Ascending aorta (tissue), 2 donors: ENCODE results near the gene CTXN1. TPM values are rescaled to one million over a fixed set of nuclear protein-coding genes. Genes with fewer than 3 reads are reported as not detected.
"Not testable (repeated sequence)": the region's sequence is repeated elsewhere in the genome, so short reads cannot be mapped to it uniquely, and the experiment has no call there.

Experiments used
- DNase-seq, 2 donors: peaks; one replicate each; pipeline ENCODE4 v3.0.0-alpha.2; 2019; ENCODE audit warnings: low spot score in 2 of 2
- H3K27ac ChIP-seq, 2 donors: fragments of 200-600 bp; sonication (generic); one replicate each; pipeline ENCODE4 v1.5.1; 2016 to 2017; ENCODE audit warnings: mild to moderate bottlenecking in 1 of 2
- H3K27me3 ChIP-seq: fragments of 200-600 bp; sonication (generic); one replicate; pipeline ENCODE4 v1.5.1; 2017
- H3K36me3 ChIP-seq, 2 donors: fragments of 200-600 bp; sonication (generic); one replicate each; pipeline ENCODE4 v1.5.1; 2016
- H3K4me1 ChIP-seq, 2 donors: fragments of 200-600 bp; sonication (generic); one replicate each; pipeline ENCODE4 v1.5.1; 2016 to 2017; ENCODE audit warnings: mild to moderate bottlenecking in 1 of 2
- H3K4me3 ChIP-seq, 2 donors: fragments of 200-600 bp; sonication (generic); one replicate each; pipeline ENCODE4 v1.5.1; 2016 to 2017; ENCODE audit warnings: mild to moderate bottlenecking in 1 of 2
- H3K9me3 ChIP-seq, 2 donors: fragments of 200-600 bp; sonication (generic); one replicate each; pipeline ENCODE4 v1.5.1; 2016
- intact Hi-C: fragments of 100-400 bp; cut with DNase I; formaldehyde crosslinking; loops from one replicate; pipeline ENCODE4 v1.15.1; 2023
- total RNA-seq: library from RNA; depleted of rRNA; stranded (reverse); fragments of >200 nt; gene quantifications from one replicate; pipeline ENCODE4 v1.1.0, GENCODE V29; 2016
- TF ChIP-seq, protein P1 (sequence below), 3 experiments: fragments of 200-600 bp in 2 of 3; fragments of 450-650 bp in 1 of 3; sonication (generic) in 2 of 3; IDR thresholded peaks; one replicate each; pipeline ENCODE4 v1.5.1; 2016 to 2019; ENCODE audit warnings: antibody characterized with exemption in 3 of 3, mild to moderate bottlenecking in 1 of 3, moderate library complexity in 1 of 3

The CTXN1 gene
- total RNA-seq, 1 donor from 2014 or later: not detected

DNA sequence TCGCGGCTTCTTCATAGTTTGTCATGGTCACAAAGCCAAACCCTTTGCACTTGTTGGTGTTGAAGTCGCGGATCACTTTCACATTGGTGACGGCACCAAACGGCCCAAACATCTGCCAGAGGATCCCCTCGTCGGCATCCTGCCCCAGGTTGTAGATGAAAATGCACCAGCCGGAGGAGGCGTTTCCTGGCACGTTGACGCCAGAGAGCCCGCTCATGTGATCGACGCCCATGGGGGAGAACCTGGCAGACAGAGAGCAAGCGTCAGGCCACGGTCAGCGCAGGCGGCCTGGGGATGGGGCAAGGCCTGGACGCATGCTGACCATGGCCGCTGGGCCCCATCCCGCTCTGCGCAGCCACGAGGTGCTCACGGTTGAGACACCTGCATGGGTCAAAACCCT, 37.6 kb upstream of the CTXN1 start:
- H3K4me1 ChIP-seq: no peaks in the 10 kb centered on the region
- peaks cover 48 to 81% of the 10 kb centered on the region in 2 donors for H3K36me3 ChIP-seq
- TF ChIP-seq, protein P1, sequence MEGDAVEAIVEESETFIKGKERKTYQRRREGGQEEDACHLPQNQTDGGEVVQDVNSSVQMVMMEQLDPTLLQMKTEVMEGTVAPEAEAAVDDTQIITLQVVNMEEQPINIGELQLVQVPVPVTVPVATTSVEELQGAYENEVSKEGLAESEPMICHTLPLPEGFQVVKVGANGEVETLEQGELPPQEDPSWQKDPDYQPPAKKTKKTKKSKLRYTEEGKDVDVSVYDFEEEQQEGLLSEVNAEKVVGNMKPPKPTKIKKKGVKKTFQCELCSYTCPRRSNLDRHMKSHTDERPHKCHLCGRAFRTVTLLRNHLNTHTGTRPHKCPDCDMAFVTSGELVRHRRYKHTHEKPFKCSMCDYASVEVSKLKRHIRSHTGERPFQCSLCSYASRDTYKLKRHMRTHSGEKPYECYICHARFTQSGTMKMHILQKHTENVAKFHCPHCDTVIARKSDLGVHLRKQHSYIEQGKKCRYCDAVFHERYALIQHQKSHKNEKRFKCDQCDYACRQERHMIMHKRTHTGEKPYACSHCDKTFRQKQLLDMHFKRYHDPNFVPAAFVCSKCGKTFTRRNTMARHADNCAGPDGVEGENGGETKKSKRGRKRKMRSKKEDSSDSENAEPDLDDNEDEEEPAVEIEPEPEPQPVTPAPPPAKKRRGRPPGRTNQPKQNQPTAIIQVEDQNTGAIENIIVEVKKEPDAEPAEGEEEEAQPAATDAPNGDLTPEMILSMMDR (IDR thresholded peaks at IDR 0.05): no peak
- H3K27ac ChIP-seq: no peak overlapping the region
- H3K9me3 ChIP-seq: no peaks in the 10 kb centered on the region
- DNase-seq: no peak
- intact Hi-C loops: no loop called here
- H3K4me3 ChIP-seq: no peak overlapping the region
- H3K27me3 ChIP-seq: no peaks in the 10 kb centered on the region

DNA sequence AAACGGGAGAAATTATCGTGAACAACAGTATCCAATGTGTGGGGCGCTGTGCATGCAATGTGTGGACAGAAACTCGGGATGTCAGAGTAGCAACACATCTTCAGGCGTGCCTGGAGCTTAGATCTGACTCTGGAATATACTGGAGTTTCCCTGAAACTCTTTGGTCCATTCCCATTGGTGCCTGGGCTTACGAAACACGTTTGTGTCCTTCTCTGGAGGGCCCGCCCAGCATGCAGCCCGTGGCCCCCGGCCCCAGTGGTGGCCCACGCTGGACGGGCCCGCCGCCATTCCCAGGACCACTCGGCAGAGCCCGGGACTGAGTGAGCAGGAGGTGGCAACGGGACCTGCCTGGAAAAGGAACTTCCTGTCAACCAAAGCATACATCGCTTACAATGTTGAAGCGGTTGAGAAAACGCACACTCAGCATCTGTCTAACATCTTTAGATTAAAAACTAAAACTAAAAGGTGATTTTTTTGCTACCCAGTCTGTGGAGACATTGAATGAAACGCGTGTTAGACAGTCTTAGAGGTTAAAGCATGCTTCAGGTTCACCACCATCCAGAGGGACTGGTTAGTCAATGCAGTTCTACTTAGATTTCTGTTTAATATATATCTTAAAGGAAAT, 36.8 kb upstream of the CTXN1 start:
- peaks cover 47 to 73% of the 10 kb centered on the region in 2 donors for H3K36me3 ChIP-seq

DNA sequence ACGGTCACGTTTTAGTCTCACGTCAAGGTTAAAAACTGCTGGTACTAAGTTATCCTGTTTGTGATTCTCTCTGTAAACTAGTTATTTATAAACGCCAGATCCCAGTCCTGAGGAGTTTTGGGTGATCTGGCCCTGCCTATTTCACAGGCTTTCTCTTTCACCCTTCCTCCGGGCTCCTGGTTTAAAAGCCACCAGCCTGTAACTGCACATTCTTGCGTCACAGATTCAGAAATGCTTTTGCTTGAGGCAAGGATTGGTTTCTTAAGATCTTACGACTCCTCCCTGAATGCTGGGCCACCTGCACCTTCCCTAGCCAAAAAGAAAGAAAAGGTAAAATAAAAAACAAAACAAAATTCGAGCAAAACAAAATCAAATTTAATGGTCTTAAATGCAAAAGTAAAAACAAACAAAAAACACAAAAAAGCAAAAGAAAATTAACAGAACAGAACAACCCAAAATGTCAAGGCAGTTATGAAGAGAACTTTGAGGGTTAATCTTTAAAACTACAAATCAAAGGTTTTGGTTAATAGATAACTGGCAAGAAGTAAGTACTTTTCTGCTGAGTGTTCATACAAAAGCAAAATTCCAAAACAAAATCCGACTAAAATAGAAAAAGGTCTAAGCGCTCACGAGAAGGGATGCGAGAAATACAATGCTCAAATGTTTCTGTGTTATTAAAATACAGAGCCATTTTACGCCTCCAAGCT, 36.1 kb upstream of the CTXN1 start:
- H3K4me3 ChIP-seq: no peak overlapping the region
- no peak for DNase-seq
- no peak overlapping the region for H3K27ac ChIP-seq
- no peaks in the 10 kb centered on the region for H3K4me1 ChIP-seq
- TF ChIP-seq, protein P1 (IDR thresholded peaks at IDR 0.05): no peak
- peaks cover 40 to 66% of the 10 kb centered on the region in 2 donors for H3K36me3 ChIP-seq
- no peaks in the 10 kb centered on the region for H3K27me3 ChIP-seq
- H3K9me3 ChIP-seq: no peaks in the 10 kb centered on the region
- intact Hi-C loops: no loop called here

More for the DNA sequence above, 36.8 kb upstream of the CTXN1 start:
- Histone ChIP-seq H3K27me3 (no peaks in the 10 kb centered on the region), H3K4me3 (no peak overlapping the region), H3K9me3 (no peaks in the 10 kb centered on the region), H3K4me1 (no peaks in the 10 kb centered on the region), H3K27ac (no peak overlapping the region)
- DNase-seq: no peak
- TF ChIP-seq, protein P1 (IDR thresholded peaks at IDR 0.05): no peak
- intact Hi-C loops: no loop called here

DNA sequence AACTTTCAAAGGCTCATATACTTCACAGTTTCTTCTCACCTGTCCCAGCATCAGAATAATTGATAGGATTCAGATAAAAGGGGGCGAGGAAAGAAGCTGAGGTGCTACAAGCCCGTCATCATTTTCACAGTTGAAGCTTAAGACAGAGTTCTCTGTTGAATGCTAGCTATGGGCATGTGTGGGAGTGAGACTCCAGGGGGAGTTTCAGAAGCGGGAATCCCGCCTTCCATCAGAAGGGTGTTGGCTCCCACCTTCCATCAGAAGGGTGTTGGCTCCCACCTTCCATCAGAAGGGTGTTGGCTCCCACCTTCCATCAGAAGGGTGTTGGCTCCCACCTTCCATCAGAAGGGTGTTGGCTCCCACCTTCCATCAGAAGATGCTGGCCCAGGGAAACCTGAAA, 35.1 kb upstream of the CTXN1 start:
- H3K27me3 ChIP-seq, DNase-seq, H3K9me3 ChIP-seq, H3K4me1 ChIP-seq, H3K4me3 ChIP-seq, intact Hi-C loops, H3K27ac ChIP-seq: not testable (repeated sequence)
- peaks cover 36 to 57% of the 10 kb centered on the region in 2 donors for H3K36me3 ChIP-seq

DNA sequence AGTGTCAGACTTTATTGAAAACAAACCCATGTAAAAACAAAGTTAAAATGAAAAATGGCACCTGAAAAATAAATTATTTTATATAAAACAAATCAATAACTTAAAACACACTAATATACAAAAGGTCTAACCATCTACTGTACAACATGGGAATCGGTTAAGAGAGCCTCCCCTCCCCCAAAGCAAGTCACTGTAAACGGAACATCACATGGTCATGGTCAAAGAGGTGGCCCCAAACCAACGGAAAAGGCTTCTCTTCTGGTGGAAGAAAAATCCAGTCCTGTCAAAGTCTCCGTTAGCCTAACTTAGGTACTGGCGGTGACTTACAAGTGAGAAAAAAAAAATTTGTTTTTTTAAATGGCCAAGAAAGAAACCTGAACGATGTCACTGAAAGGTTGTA, 33.3 kb upstream of the CTXN1 start:
- Histone ChIP-seq H3K4me3 (no peak overlapping the region), H3K9me3 (no peaks in the 10 kb centered on the region), H3K27ac (no peak overlapping the region), H3K36me3 (peaks cover 27 to 39% of the 10 kb centered on the region in 2 donors), H3K4me1 (no peaks in the 10 kb centered on the region), H3K27me3 (no peaks in the 10 kb centered on the region)
- intact Hi-C loops: no loop called here
- TF ChIP-seq, protein P1 (IDR thresholded peaks at IDR 0.05): no peak
- DNase-seq: no peak

DNA sequence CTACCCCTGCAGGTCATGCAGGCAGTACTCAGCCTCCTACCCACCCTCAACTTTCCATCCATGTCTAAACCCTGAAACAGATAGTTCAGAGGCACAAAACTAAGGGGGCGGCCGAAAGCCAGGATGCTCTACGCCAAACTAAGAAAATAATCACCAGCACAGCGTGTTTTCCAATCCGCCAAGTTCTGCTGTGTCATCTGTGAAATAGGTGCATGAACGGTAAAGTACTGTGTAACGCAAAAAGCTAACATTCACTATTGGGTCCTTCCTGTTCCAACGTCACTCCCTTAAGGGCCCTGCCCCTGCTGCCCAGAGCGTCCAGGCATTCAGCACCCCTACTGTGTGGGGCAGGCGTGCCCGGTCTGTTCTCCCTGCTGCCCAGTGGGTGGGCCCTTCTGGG, 29.8 kb upstream of the CTXN1 start:
- Histone ChIP-seq H3K27me3 (no peaks in the 10 kb centered on the region), H3K36me3 (peaks cover 0 to 10% of the 10 kb centered on the region in 2 donors), H3K4me3 (no peak overlapping the region), H3K4me1 (no peaks in the 10 kb centered on the region), H3K27ac (no peak overlapping the region), H3K9me3 (no peaks in the 10 kb centered on the region)
- DNase-seq: no peak
- TF ChIP-seq, protein P1 (IDR thresholded peaks at IDR 0.05): no peak
- intact Hi-C loops: no loop called here
